ENCODE measurements around the gene DEAF1.

The DEAF1 gene

DNA sequence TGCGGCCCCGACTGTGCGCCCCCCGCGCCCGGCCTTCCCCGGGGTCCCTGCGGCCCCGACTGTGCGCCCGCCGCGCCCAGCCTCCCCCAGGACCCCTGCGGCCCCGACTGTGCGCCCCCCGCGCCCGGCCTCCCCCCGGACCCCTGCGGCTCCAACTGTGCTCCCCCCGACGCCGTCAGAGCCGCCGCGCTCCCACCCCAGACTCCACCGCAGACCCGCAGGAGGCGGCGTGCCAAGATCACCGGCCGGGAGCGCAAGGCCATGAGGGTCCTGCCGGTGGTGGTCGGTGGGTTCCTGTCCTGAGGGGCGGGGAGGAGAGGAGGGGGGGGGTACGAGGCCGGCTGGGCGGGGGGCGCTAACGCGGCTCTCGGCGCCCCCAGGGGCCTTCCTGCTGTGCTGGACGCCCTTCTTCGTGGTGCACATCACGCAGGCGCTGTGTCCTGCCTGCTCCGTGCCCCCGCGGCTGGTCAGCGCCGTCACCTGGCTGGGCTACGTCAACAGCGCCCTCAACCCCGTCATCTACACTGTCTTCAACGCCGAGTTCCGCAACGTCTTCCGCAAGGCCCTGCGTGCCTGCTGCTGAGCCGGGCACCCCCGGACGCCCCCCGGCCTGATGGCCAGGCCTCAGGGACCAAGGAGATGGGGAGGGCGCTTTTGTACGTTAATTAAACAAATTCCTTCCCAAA is 54.9 kb downstream of the DEAF1 start:
- DNase-seq (ENCODE audit: low read depth) = no peak
- TF ChIP-seq, protein P1, sequence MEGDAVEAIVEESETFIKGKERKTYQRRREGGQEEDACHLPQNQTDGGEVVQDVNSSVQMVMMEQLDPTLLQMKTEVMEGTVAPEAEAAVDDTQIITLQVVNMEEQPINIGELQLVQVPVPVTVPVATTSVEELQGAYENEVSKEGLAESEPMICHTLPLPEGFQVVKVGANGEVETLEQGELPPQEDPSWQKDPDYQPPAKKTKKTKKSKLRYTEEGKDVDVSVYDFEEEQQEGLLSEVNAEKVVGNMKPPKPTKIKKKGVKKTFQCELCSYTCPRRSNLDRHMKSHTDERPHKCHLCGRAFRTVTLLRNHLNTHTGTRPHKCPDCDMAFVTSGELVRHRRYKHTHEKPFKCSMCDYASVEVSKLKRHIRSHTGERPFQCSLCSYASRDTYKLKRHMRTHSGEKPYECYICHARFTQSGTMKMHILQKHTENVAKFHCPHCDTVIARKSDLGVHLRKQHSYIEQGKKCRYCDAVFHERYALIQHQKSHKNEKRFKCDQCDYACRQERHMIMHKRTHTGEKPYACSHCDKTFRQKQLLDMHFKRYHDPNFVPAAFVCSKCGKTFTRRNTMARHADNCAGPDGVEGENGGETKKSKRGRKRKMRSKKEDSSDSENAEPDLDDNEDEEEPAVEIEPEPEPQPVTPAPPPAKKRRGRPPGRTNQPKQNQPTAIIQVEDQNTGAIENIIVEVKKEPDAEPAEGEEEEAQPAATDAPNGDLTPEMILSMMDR (IDR thresholded peaks at IDR 0.05; ENCODE audit: control insufficient read depth, extremely low read depth, insufficient read depth) = no peak
- no peak overlapping the region for H3K4me3 ChIP-seq (ENCODE audit: low read depth, low read length)

DNA sequence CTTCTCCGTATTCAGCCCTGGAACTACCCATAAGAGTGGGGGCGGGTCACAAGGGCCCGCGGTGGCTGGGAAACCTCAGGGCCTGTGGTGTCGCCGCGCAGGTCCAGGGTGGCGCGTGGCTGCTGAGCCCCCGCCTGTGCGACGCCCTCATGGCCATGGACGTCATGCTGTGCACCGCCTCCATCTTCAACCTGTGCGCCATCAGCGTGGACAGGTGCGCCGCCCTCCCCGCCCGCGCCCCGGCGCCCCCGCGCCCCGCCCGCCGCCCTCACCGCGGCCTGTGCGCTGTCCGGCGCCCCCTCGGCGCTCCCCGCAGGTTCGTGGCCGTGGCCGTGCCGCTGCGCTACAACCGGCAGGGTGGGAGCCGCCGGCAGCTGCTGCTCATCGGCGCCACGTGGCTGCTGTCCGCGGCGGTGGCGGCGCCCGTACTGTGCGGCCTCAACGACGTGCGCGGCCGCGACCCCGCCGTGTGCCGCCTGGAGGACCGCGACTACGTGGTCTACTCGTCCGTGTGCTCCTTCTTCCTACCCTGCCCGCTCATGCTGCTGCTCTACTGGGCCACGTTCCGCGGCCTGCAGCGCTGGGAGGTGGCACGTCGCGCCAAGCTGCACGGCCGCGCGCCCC is 55.6 kb downstream of the DEAF1 start:
- TF ChIP-seq, protein P1 (IDR thresholded peaks at IDR 0.05; ENCODE audit: control insufficient read depth, extremely low read depth, insufficient read depth) = no peak
- no peak overlapping the region for H3K4me3 ChIP-seq (ENCODE audit: low read depth, low read length)
- no peak for DNase-seq (ENCODE audit: low read depth)

DNA sequence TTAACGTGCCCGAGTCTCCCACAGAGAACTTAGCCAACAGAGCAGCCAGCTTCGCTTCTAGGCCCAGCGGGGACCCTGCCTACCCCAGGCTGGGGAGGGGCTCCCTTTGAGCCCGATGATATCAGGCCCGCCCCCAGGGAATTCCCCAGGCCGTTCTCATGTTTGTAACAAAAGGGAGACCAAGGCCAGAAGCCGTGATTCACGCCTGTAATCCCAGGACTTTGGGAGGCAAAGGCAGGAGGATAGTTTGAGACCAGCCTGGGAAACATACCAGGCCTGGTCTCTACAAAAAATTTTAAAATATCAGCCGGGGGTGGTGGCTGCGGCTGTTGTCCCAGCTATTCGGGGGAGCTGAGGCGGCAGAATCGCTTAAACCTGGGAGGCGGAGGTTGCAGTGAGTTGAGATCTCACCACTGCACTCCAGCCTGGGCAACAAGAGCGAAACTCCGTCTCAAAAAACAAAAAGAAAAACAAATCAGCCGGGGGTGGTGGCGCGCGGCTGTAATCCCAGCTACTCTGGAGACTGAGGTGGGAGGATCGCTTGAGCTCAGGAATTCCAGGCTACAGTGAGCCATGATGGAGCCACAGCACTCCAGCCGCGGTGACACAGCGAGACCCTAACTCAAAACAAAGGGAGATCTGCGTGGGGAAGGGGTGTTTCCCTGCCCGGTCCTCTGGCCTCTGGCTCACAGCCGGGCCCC is 56.2 kb downstream of the DEAF1 start:
- TF ChIP-seq, protein P1 (IDR thresholded peaks at IDR 0.05; ENCODE audit: control insufficient read depth, extremely low read depth, insufficient read depth) = no peak
- DNase-seq (ENCODE audit: low read depth) = no peak
- H3K4me3 ChIP-seq (ENCODE audit: low read depth, low read length) = no peak overlapping the region

DNA sequence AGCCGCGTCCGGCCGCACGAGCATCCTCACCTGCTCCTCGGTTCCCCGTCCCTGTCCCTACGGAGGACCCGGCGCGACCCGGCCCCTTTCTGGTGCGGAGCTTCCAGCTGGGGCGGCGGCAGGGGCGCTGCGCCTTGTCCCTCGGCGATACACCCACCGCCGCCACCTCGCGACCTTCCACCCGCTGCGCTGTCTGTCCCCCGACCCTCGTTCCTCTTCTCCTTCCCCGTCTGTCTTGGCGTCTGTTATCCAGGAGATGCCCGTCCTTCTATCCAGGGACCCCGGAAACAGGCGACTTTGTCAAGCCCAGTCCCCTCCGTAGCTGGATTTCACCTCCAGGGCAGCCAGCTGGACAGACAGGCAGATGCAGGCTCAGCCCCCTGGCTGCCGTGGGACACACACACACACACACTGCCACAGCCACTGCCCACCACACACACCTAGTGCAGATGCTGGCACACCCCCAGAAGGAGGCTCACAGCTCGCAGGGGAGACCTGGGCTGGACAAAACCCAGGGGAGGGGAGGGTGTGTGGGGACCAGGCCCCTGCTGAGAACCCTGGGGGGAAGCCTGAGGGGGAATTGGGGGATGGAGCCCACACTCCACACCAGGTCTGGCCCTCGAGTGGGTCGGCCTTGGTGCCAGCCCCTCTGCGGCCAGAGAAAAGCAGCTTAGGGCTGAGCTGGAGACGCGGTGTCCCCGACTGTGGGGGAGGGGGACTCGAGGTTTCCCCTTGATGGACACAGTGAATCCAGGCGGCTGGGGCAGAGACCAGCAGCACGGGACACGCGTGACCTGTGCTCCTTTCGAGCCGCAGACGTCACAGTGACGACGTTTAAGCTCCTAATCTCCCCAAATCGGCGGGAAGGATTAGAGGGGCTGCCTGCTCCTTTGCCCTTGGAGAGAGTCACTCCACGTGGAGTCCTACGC is 57.2 kb downstream of the DEAF1 start:
- no peak overlapping the region for H3K4me3 ChIP-seq (ENCODE audit: low read depth, low read length)

DNA sequence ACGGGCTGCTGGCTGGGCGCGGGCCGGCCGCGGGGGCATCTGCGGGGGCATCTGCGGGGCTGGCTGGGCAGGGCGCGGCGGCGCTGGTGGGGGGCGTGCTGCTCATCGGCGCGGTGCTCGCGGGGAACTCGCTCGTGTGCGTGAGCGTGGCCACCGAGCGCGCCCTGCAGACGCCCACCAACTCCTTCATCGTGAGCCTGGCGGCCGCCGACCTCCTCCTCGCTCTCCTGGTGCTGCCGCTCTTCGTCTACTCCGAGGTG is 57.8 kb downstream of the DEAF1 start:
- H3K4me3 ChIP-seq (ENCODE audit: low read depth, low read length) = no peak overlapping the region
- TF ChIP-seq, protein P1 (IDR thresholded peaks at IDR 0.05; ENCODE audit: control insufficient read depth, extremely low read depth, insufficient read depth) = no peak
- no peak for DNase-seq (ENCODE audit: low read depth)

More for the DNA sequence above, 57.2 kb downstream of the DEAF1 start:
- TF ChIP-seq, protein P1 (IDR thresholded peaks at IDR 0.05; ENCODE audit: control insufficient read depth, extremely low read depth, insufficient read depth) = no peak
- no peak for DNase-seq (ENCODE audit: low read depth)

DNA sequence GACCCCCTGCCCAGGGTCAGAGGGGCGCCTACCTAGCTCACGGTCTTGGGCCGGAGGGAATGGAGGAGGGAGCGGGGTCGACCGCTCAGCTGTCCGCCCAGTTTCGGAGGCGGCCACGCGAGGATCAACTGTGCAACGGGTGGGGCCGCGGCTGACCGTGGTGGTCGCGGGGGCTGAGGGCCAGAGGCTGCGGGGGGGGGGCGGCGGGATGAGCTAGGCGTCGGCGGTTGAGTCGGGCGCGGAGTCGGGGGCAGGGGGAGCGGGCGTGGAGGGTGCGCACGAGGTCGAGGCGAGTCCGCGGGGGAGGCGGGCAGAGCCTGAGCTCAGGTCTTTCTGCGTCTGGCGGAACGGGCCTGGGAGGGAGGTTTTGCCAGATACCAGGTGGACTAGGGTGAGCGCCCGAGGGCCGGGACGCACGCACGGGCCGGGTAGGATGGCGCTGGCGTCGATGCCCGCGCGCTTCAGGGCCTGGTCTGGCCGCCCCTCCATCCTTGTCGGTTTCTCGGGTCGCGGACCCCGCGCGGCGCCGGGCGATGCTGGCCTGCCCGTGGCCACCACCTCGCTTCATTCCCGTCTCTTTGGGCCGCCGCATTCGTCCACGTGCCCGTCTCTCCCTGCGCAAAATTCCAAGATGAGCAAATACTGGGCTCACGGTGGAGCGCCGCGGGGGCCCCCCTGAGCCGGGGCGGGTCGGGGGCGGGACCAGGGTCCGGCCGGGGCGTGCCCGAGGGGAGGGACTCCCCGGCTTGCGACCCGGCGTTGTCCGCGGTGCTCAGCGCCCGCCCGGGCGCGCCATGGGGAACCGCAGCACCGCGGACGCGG is 58.3 kb downstream of the DEAF1 start, which contains the start of gene DRD4:
Gene DRD4, plus strand, starts transcription at position 759 of the 822 bp plus-strand sequence. Its CDS starts 36 bp downstream, at position 795.
- no peak within 1 kb of the TSS for H3K4me3 ChIP-seq (ENCODE audit: low read depth, low read length)
- DNase-seq (ENCODE audit: low read depth) = no peak
- TF ChIP-seq, protein P1 (IDR thresholded peaks at IDR 0.05; ENCODE audit: control insufficient read depth, extremely low read depth, insufficient read depth) = no peak
